Activated effector memory CD4-positive, alpha-beta T cell treated with Interleukin-2 at 50 U/mL for 16 hours (primary cell): ENCODE results near the gene NOP16.
"Not testable (repeated sequence)": the region's sequence is repeated elsewhere in the genome, so short reads cannot be mapped to it uniquely, and the experiment has no call there.

ENCODE experiments used
- DNase-seq: peaks from one replicate; pipeline ENCODE4 v3.0.0-alpha.2; 2020

NOP16 gene

GRCh38 chr5:176408590-176408989 is 20.2 kb upstream of the NOP16 start:
- no peak for DNase-seq

GRCh38 chr5:176408252-176408573 is 19.8 kb upstream of the NOP16 start:
- DNase-seq, result not testable (repeated sequence)

DNA sequence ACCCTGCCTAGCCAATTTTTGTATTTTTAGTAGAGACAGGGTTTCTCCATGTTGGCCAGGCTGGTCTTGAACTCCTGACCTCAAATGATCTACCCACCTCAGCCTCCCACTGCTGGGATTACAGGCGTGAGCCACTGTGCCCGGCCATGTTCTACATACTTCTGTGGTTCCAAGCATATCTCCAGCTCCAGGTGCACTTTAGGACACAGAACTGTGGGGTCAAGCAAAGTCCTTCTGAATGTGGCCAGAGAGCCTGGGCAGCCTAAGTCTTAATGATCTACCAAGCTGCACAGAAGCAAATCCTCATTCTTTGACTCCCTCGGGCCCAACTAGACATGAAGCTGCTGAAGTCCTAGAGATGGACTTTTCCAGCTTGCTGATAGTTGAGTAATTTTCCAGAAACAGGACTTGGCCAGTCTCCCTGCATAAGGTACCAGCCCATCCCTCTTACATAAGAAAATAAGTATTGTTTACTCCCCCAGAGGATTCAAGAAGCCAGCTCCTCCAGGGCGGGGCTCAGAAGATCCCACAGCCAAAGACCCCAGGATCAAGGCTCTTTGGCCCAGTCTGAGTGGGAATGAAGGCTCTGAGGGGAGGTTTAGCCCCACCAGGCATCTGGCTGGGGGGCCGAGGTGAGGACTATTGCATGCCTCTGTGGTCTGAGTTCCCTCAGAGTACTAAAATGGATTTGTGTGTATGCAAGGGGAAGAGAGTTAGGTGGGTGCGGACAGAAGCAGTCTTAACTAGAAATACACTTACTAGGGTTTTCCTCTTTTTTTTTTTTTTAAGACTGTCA is 19.3 kb upstream of the NOP16 start:
- DNase-seq, result no peak

DNA sequence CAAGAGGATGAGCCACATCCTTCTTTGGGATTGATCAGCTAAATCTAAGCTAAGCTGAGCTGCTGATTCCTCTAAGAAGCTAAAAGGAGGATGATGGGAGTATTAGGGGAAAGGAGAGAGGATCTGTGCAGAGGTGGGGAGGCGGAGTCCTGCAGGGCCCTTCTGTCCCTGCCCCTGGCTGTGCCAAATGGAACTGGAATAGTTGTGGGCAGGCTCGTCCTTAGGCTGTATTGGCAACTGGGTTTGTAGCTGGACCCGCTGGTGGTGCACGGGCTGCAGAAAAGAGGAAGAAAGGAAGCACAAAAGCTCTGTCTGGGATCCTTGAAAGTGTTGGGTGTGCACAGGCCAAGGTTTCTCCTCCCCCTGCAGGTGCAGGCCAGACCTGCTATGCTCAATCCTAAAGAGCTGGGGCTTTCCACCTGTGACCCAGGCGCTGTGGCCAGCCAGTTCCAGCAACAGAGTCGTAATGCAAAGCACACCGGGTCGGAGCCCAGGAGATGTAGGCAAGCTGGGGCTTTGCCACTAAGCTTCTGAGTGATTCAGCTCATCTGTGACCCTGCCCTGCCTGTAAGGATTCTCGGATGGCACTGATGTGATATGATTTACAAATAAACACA is 18.1 kb upstream of the NOP16 start:
- DNase-seq, result no peak

DNA sequence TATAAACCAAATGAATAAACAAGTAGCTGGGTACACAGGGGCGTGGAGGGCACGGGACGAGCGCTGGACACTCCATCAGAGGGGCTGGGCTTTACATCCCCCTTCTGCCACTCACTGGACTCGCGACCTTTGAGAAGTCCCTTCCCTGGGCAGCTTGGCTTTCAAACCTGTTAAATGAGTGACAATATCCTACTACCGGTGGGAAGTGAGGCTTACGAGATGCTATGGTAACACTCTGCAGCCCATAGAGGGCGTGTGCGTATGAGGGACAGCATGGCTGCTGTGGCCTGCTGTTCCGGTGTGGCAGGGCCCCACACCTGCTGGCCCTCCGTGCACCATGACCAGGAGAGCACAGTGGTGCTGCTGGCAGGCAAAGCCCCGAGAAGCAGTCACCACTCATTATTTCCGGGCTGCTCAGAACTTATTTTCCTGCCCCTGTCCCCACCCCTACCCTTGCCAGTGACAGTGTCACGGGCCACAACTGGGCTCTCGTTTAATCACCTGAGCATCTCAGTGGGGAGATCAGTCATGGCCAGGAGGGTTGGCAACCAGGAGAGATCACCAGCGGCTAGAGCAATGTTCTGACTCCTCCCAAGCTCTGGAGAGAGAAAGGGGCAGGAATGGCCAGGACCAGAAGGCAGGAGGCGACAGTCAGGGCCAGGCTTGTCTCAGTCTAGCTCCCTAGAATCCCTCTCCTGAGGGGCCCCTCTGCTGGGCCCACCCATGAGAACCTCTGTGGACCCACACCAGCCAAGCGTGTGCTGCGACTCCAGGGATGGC is 17.4 kb upstream of the NOP16 start:
- DNase-seq, result no peak

DNA sequence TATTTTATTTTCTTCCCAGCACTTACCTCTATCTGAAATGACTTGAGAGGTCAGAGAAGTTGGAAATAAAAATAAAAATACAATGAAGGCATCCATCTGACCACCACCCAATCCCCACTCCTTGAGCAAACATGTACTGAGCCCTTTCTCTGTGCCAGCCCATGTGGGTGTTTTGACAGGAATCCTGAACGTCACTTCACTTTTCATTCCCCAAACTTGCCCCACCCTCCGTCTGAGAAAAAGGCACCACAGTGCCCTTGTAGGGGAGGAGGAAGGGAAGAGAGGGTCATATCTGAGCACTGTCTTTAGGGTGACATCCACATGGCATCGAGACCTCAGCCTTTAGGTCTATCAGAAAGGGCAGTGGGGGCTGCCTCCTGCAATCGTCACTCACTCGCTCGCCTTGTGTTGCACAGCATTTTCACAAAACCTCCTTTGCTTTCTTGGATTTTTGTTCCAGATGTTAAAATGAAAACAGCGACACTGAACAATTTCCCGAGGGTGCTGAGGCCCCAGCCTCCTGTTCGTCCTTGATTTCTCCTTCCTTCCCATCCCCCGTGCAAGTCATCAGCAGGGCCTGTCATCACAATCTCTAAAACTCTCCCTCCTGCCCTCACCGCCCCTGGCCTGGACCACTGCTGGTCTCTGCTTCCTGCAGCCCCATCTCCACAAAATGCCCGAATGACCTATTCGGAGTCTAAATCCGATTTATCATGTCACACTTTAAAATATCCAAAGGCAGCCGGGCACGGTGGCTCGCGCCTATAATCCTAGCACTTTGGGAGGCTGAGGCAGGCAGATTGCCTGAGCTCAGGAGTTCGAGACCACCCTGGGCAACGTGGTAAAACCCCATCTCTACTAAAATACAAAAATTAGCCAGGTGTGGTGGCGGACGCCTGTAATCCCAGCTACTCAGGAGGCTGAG is 13.1 kb upstream of the NOP16 start:
- no peak for DNase-seq

DNA sequence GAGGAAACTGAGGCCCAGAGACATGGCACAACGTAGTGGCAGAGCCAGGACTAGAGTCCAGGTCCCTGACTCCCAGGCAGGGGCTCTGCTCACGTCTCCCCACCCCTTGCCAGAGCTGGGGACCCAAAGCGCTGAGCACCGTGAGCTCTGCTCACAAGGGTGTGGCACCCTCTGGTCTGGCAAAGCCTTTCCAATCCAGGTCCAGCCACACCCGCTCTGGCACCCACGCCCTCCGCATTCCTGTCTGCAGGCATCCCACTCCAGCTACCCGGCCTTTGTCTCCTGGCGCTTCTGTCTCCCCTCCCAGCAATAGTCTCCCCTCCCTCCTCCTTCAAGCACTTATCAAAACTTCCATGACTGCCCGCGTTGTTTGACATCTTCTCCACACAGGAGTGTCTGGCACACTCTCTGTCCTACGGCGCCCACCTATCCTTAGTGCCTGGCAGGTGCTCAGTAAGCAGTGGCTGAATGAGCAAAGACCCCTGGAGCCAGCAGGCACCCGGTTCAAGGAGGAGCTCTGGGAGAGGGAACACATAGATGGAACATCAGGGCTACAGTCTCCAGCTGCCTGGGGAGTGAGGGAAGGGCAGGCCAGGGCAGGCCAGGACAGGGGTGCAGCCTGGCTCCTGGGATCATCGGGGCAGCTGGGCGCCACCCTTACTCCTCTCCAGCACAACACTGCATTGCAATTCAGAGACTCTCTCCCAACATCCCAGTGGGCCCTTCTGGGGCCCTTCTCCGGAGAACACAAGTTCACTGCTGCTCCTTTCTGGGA is 12.2 kb upstream of the NOP16 start:
- DNase-seq, result no peak

- no peak for DNase-seq
These were observed 9.5 kb upstream of the NOP16 start for GRCh38 chr5:176397736-176398420.

DNA sequence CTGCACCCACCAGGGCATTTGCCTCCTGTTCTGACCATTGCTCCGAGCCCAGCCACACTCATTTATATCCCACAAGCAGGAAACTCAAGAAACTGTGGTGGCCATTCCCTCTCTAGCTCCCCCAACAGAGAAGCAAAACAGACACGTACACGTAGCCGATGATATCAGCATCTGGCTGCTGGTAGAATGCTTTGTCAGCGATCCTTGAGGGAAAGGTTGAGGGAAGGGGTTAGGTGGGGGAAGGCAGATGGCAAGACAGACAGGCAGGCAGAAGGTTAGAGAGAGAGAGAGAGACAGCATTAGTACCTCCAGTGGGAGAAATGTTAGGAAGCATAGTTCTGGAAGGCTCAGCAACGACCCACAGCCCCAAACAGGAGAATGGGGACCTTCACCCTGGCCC is 7.9 kb upstream of the NOP16 start:
- DNase-seq, result no peak

GRCh38 chr5:176394881-176395675 is 6.7 kb upstream of the NOP16 start:
- no peak for DNase-seq

DNA sequence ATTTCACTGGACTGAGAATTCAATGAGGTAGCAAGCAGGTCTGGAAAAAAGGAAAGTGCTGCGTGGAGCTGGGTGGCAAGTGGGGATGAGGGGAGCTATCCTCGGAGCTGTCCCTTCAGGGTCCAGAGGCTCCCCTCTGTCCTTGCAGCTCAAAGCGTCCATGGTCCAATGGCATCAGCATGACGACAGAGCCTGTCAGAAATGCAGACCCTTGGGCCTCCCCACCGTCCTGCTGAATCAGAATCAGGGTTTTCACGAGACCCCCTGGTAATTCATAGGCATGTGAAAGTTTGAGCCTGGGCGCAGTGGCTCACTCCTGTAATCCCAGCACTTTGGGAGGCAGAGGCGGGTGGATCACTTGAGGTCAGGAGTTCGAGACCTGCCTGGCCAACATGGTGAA is 5.7 kb upstream of the NOP16 start:
- DNase-seq, result no peak

GRCh38 chr5:176392526-176392925 is 4.1 kb upstream of the NOP16 start:
- DNase-seq, result no peak

GRCh38 chr5:176391999-176392398 is 3.6 kb upstream of the NOP16 start:
- DNase-seq, result no peak

DNA sequence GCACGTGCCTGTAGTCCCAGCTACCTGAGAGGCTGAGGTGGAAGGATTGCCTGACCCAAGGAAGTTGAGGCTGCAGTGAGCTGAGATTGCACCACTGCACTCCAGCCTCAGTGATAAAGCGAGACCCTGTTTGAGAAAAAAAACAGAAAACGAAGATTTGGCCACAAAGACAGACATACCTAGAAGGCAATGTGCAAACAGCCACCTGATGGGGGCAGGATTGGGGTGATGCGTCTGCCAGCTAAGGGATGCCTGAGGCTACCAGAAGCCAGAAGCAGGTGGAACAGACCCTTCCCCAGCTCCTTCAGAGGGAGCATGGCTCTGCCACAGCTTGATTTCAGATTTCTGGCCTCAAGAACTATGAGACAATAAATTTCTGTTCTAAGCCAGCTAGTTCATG is 3.1 kb upstream of the NOP16 start:
- DNase-seq, result no peak

- no peak for DNase-seq
These were observed 1.0 kb upstream of the NOP16 start for GRCh38 chr5:176389135-176390123.

GRCh38 chr5:176388003-176388443 is 375 bp downstream of the NOP16 start:
- DNase-seq, result no peak

GRCh38 chr5:176387384-176387925 is 943 bp downstream of the NOP16 start:
- no peak for DNase-seq

DNA sequence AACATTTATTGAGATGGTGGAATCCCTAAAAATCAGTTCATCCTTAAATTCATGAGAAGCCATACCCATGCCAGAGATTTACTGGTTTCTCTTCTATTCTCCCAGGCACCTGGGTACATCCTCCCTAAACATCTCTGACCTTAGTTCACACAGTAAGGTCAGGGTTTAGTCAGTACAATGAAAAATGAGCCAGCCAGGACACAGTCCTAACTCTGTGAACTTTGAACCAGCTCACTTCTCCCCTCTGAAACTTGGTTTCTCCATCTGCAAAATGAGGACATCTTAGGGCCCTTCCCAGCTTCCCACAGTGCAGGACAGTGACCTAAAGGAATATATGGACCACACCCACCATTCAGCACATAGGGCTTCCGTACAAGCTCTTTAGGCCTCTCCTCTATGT is 1.9 kb downstream of the NOP16 start:
- DNase-seq, result no peak

DNA sequence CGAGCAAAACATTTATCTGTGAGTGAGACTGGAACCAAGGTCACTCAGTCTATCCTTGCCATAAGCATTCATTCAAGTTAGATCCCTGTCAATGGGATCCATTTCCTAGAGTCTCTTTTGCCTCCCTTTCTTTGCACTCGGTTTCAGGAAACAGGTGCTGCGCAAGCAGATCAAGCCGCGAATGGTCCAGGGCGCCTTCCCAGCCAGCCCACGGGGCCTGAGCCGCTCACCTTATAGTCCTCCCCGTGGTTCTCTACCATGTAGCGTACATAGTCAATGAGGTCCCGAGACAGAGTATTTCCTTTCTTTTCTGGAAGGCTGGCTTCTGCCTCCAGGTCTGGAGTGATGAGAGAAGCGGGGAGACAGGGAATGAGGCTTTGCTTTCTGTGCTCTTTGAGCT is 3.4 kb downstream of the NOP16 start:
- no peak for DNase-seq
